SU-DHL-6 (cell line): ENCODE results near the gene OR5AU1.

Experiments used
- H2AFZ ChIP-seq: fragments of 200-600 bp; sonication (generic); 2 replicates; pipeline ENCODE4 v1.6.1; 2014; ENCODE audit warnings: low read depth, mild to moderate bottlenecking, moderate library complexity, mixed read lengths, antibody characterized with exemption, low read length; ENCODE audit not compliant: severe bottlenecking
- H3F3A ChIP-seq: fragments of 200-600 bp; shearing (Covaris generic); 2 replicates; pipeline ENCODE4 v1.6.0; 2016; ENCODE audit warnings: antibody characterized with exemption, mild to moderate bottlenecking; ENCODE audit not compliant: insufficient read depth
- H3K27ac ChIP-seq: fragments of 200-600 bp; sonication (generic); 2 replicates; pipeline ENCODE4 v1.5.1; 2016; ENCODE audit warnings: low read depth, mild to moderate bottlenecking, low read length, moderate library complexity, mixed read lengths
- H3K27me3 ChIP-seq: fragments of 200-600 bp; sonication (generic), shearing (Covaris generic); 2 replicates; pipeline ENCODE4 v1.6.0; 2014; ENCODE audit warnings: mild to moderate bottlenecking, low read length
- H3K36me3 ChIP-seq: fragments of 200-600 bp; sonication (generic); 2 replicates; pipeline ENCODE4 v1.6.1; 2014; ENCODE audit warnings: mild to moderate bottlenecking, low read length, mixed read lengths
- H3K4me2 ChIP-seq: fragments of 300-600, 200-600 bp; shearing (Covaris generic), sonication (generic); 2 replicates; pipeline ENCODE4 v1.6.0; 2014; ENCODE audit warnings: low read length, low read depth, mild to moderate bottlenecking; ENCODE audit not compliant: poor library complexity, severe bottlenecking
- H3K4me3 ChIP-seq: fragments of 200-600 bp; sonication (generic); 2 replicates; pipeline ENCODE4 v1.5.1; 2014; ENCODE audit warnings: antibody characterized with exemption, low read length, mild to moderate bottlenecking, mixed read lengths; ENCODE audit not compliant: insufficient read depth, poor library complexity, severe bottlenecking
- H3K79me2 ChIP-seq: fragments of 200-600 bp; sonication (generic); 2 replicates; pipeline ENCODE4 v1.6.1; 2014; ENCODE audit warnings: mild to moderate bottlenecking, low read length, moderate library complexity; ENCODE audit not compliant: insufficient read depth
- H3K9ac ChIP-seq: fragments of 200-600 bp; sonication (generic); 2 replicates; pipeline ENCODE4 v1.7.0; 2014; ENCODE audit warnings: mild to moderate bottlenecking, low read length
- H3K9me2 ChIP-seq: fragments of 200-600 bp; sonication (generic); replicated peaks from 2 replicates; pipeline ENCODE4 v1.6.1; 2014; ENCODE audit warnings: low read length; ENCODE audit not compliant: insufficient read depth
- H3K9me3 ChIP-seq: fragments of 200-600 bp; sonication (generic); 2 replicates; pipeline ENCODE4 v1.6.1; 2014; ENCODE audit warnings: low read length, mixed read lengths; ENCODE audit not compliant: insufficient read depth
- H4K20me1 ChIP-seq: fragments of 200-600 bp; sonication (generic); 2 replicates; pipeline ENCODE4 v1.6.1; 2014; ENCODE audit warnings: low read depth, mild to moderate bottlenecking, antibody characterized with exemption, low read length, moderate library complexity, mixed read lengths
- EZH2phosphoT487 ChIP-seq: fragments of 200-600 bp; sonication (generic), shearing (Covaris generic); conservative IDR thresholded peaks from 2 replicates; pipeline ENCODE4 v1.6.1; 2018; ENCODE audit warnings: mild to moderate bottlenecking, antibody characterized with exemption, low read length, moderate library complexity, mixed read lengths
- TF ChIP-seq, protein P1 (sequence below): fragments of 200-600 bp; sonication (generic); IDR thresholded peaks from one replicate; pipeline ENCODE4 v1.5.1; 2017; ENCODE audit warnings: antibody characterized with exemption, mild to moderate bottlenecking, low read length, moderate library complexity; ENCODE audit not compliant: insufficient read depth, poor library complexity, severe bottlenecking

The OR5AU1 gene

DNA sequence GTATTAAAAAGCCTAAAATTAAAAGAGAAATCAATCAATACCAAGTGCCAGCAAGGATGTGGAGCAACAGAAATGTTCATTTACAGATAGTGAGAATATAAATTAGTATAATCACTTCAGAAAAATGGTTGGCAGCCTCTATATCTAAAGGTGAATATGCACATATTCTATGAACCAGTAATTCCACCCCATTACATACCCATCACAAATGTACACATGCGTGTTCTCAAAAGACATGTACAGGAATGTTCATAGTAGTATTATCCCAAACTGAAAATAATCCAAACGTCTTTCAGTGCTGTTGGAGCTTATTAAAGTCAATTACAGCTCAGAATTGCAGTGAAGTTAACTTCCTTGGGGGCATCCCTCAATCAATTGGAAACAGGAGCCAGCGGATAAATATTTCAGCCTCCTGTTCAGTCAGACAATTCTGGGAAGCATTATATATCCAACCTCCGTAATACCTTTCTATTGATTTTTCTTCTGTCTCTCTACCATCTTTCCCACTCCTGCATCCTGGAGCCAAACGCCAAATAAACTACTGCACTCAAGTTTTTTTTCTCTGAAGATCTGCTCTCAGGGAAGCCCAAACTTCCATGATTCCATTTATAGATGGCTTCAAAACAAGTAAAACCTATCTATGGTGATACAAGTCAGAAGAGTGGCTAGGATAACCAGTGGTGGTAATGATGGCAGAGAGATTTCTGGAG lies 45.0 kb upstream of the OR5AU1 start:
- Histone ChIP-seq H3K27ac (no peak overlapping the region), H3K36me3 (no peaks in the 10 kb centered on the region), H4K20me1 (peaks cover 6% of the 10 kb centered on the region; the same call in 1 of the 2 replicates), H3K9me2 (no peaks in the 10 kb centered on the region), H2AFZ (no peak overlapping the region), H3K27me3 (no peaks in the 10 kb centered on the region), H3F3A (peaks cover 66% of the 10 kb centered on the region), H3K4me2 (no peak overlapping the region), H3K9ac (no peak overlapping the region), H3K79me2 (no peaks in the 10 kb centered on the region), H3K9me3 (no peaks in the 10 kb centered on the region), H3K4me3 (no peak overlapping the region)
- no peak for TF ChIP-seq EZH2phosphoT487
- TF ChIP-seq, protein P1, sequence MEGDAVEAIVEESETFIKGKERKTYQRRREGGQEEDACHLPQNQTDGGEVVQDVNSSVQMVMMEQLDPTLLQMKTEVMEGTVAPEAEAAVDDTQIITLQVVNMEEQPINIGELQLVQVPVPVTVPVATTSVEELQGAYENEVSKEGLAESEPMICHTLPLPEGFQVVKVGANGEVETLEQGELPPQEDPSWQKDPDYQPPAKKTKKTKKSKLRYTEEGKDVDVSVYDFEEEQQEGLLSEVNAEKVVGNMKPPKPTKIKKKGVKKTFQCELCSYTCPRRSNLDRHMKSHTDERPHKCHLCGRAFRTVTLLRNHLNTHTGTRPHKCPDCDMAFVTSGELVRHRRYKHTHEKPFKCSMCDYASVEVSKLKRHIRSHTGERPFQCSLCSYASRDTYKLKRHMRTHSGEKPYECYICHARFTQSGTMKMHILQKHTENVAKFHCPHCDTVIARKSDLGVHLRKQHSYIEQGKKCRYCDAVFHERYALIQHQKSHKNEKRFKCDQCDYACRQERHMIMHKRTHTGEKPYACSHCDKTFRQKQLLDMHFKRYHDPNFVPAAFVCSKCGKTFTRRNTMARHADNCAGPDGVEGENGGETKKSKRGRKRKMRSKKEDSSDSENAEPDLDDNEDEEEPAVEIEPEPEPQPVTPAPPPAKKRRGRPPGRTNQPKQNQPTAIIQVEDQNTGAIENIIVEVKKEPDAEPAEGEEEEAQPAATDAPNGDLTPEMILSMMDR, result no peak

DNA sequence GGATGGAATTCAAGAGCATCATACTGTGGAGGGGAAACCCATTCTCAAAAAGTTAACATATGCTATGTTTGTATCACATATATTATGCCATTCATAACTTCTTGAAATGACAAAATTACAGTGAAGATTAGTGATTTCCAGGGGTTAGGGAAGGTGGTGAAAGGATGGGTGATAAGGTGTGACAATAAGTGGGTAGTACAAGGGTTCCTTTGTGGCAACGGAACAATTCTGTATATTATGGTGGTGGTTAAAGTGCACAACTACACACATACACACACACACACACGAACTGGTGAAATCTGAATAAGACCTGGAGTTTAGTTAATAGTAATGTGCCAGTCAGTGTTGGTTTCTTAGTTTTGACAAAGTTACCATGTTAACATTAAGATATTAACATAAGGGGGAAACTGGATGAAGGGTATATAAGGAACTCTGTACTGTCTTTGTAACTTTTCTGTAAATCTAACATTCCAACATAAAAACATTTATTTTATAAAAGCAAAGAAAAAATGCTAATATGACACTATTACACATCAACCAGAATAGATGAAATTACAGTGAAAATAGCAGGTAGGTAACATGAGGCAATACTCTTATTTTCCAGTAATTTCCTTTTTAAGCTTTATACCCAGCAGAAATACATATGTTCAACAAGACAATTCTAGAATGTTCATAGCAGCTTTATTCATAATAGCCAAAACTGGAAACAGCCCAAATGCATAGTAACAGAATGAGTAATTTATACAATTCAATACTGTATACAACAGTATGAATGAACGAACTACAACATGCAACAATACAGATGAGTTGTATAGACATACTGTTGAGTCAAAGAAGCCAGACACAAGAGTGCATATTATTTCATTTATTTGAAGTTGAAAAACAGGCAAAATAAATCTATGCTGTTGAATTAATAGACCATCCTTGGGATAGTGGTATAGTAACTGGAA lies 44.0 kb upstream of the OR5AU1 start:
- Histone ChIP-seq H2AFZ (no peak overlapping the region), H3K4me3 (no peak overlapping the region), H3F3A (peaks cover 55% of the 10 kb centered on the region), H3K9me2 (no peaks in the 10 kb centered on the region), H3K9me3 (no peaks in the 10 kb centered on the region), H3K4me2 (no peak overlapping the region), H3K27ac (no peak overlapping the region), H3K79me2 (no peaks in the 10 kb centered on the region), H3K27me3 (no peaks in the 10 kb centered on the region), H3K9ac (no peak overlapping the region), H4K20me1 (no peaks in the 10 kb centered on the region), H3K36me3 (no peaks in the 10 kb centered on the region)
- TF ChIP-seq EZH2phosphoT487, result no peak
- TF ChIP-seq, protein P1, result no peak

DNA sequence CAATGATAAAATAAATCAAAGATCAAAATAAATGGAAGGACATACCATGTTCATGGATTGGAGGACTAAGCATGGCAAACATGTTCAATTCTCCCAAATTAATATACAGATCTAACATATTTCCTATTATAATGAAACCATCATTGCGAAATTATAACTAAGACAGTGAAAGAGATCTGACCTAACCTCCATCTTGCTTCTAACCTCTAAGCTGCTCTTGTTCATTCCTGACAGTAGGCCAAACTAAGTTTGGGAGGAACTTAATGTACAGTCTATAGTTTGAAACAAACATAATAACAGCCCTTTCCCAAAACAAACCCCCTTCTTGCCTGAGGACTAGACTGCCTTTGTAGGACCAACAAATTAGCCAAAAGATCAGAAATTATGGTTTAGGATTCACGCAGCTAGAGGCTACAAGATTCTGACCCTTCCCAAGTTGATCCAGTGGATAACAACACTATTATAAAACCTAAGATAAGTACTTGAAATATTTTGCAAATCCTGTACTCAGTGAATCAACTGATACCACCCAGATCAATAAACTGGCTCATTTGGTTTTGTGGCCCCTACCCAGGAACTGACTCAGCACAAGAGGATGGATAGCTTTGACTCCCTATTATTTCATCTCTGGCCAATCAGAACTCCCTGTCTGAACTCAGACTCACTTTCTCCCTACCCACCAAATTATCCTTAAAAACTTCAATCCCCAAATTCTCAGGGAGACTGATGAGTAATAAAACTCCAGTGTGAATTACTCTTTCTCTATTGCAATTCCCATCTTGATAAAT lies 41.7 kb upstream of the OR5AU1 start:
- TF ChIP-seq EZH2phosphoT487, result no peak
- TF ChIP-seq, protein P1, result no peak
- Histone ChIP-seq H2AFZ (no peak overlapping the region), H3K9ac (no peak overlapping the region), H3F3A (peaks cover 33% of the 10 kb centered on the region), H3K4me3 (no peak overlapping the region), H3K4me2 (no peak overlapping the region), H3K9me3 (no peaks in the 10 kb centered on the region), H3K27ac (no peak overlapping the region), H4K20me1 (no peaks in the 10 kb centered on the region), H3K27me3 (no peaks in the 10 kb centered on the region), H3K36me3 (no peaks in the 10 kb centered on the region), H3K9me2 (no peaks in the 10 kb centered on the region), H3K79me2 (no peaks in the 10 kb centered on the region)
